Upper lobe of right lung (tissue), 1 donor: ENCODE data around the gene ITPKA. TPM values are rescaled to one million over a fixed set of nuclear protein-coding genes. Genes with fewer than 3 reads are reported as not detected.
A peak's percentile ranks its signal among the peaks of the same experiment; 100 is the strongest.

Source experiments
- ATAC-seq: fragments of 200-7000 bp; cut with Tn5 transposase; one replicate; pipeline ENCODE4 v1.9.1; 2020; ENCODE audit warnings: mild to moderate bottlenecking, moderate library complexity
- DNase-seq: peaks from one replicate; pipeline ENCODE4 v3.0.0-alpha.2; 2020
- H3K27ac ChIP-seq: fragments of 200-600 bp; one replicate; pipeline ENCODE4 v1.8.0; 2022
- H3K27me3 ChIP-seq: fragments of 200-600 bp; one replicate; pipeline ENCODE4 v1.8.0; 2022; ENCODE audit warnings: mild to moderate bottlenecking
- H3K36me3 ChIP-seq: fragments of 200-600 bp; one replicate; pipeline ENCODE4 v1.8.0; 2022
- H3K4me1 ChIP-seq: fragments of 200-600 bp; one replicate; pipeline ENCODE4 v1.8.0; 2022
- H3K4me3 ChIP-seq: fragments of 200-600 bp; one replicate; pipeline ENCODE4 v1.8.0; 2022; ENCODE audit warnings: mild to moderate bottlenecking
- H3K9me3 ChIP-seq: fragments of 200-600 bp; one replicate; pipeline ENCODE4 v1.8.0; 2022
- CTCF ChIP-seq: fragments of 200-600 bp; IDR thresholded peaks from one replicate; pipeline ENCODE4 v1.8.0; 2022; ENCODE audit warnings: antibody characterized with exemption
- intact Hi-C: fragments of 100-400 bp; cut with DNase I; formaldehyde crosslinking; loops from one replicate; pipeline ENCODE4 v1.11.0; 2022
- total RNA-seq: library from RNA; stranded (reverse); fragmentation: NEBNext Ultra II Directional; extraction: Animal tissue kit (Norgen Biotek cat#: 25700); gene quantifications from one replicate; pipeline ENCODE4 v1.2.1, GENCODE V29; 2021
- donor health status: DM: no; HTN: yes; CAD: no; lungs with severe emphysema.

The ITPKA gene
- total RNA-seq, 1 donor from 2014 or later, result 0.67 TPM

DNA sequence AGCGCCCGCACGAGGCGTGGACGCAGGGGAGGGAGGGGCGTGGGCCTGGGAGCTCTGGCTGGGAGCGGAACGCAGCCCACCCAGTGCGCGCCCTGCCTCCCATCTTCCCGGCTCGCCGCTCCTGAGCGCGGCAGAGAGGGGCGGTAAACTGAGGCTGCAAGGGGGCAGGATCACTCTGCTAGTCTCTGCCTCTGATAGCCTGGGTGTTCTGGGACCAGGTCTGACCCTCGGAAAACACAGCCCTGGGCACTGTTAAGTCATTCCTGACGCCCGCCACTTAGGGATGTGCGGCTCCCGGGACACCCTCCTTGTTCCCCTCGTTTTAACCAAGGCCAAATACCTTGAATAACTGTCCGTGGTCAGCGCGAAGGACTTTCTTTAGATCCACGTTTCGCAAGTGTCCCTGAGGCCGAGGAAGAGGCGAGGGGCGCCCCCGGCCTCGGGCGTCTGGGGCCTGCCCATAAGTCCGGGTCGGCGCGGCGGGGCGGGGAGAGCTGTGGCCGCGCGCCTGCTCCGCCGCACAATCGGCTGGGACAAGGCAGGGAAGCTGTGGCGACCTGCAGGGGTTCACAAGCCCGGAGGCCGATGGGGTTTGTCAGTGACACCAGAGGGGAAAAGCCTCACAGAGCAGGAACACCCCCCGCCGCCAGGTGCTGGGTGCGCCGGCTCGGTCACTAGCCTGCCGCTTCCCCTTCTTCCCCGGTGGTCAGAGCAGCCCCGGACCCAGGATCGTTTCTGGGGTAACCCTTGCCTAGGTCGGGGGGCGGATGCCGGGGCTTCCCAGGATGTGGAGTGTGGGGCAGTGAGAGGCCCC lies 1.5 kb downstream of the ITPKA start:
- Histone ChIP-seq H3K36me3 (no peaks in the 10 kb centered on the region), H3K9me3 (no peaks in the 10 kb centered on the region), H3K4me3 (peak overlapping the region; percentile 48), H3K27ac (no peak overlapping the region), H3K27me3 (peaks cover 51% of the 10 kb centered on the region), H3K4me1 (peaks cover 29% of the 10 kb centered on the region)
- ATAC-seq, result no peak
- no peak for TF ChIP-seq CTCF
- intact Hi-C loops, result no loop called here
- DNase-seq, result no peak

- H3K9me3 ChIP-seq, result no peaks in the 10 kb centered on the region
- H3K27ac ChIP-seq, result no peak overlapping the region
- intact Hi-C loops, result no loop called here
- H3K36me3 ChIP-seq, result no peaks in the 10 kb centered on the region
- H3K4me1 ChIP-seq, result peaks cover 29% of the 10 kb centered on the region
- H3K27me3 ChIP-seq, result peaks cover 60% of the 10 kb centered on the region
- DNase-seq (no peak), ATAC-seq (peak; percentile 1)
- H3K4me3 ChIP-seq, result peak overlapping the region; percentile 48
- no peak for TF ChIP-seq CTCF
Observed at GRCh38 chr15:41495736-41496599, 2.3 kb downstream of the ITPKA start.

GRCh38 chr15:41498657-41499056 lies 5.0 kb downstream of the ITPKA start:
- TF ChIP-seq CTCF, result no peak
- Histone ChIP-seq H3K36me3 (no peaks in the 10 kb centered on the region), H3K4me3 (no peak overlapping the region), H3K27me3 (peaks cover 86% of the 10 kb centered on the region), H3K9me3 (no peaks in the 10 kb centered on the region), H3K4me1 (peaks cover 45% of the 10 kb centered on the region), H3K27ac (no peak overlapping the region)
- no peak for ATAC-seq
- DNase-seq, result no peak
- intact Hi-C loops, result no loop called here

DNA sequence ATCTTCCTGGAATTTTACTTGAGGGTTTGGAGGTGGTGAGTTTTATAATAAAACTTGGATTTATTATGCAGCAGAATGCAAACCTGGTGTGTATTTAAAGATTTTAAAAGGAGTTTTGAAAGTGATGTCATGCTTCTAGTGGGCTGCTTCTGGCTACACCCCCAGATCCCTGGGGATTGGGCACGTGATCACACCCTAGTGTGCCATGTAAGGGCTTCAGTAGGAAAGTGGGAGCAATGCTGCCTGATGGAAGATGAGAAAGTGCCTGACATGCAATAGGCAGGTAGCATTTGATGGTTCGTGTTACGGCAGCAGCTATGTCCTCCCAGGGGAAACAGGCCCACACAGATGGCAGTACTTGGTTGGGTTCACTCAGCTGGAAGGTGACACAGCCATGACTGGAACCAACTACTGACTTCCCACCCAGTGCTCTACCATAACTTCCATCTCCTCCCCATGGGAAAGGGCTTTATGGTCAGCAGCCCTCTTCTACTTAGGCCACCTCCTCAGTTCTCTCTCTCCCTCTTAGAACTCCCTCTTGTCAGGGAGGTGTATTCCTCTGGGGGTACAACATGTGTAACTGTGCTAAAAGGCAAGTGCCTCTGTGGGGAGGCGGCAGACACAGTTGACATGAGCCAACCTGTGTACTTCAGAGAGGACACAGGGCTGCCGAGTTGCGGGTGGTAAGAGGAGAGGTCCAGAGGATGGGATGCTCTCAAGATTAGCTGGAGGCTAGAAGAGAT lies 5.6 kb downstream of the ITPKA start:
- peaks cover 42% of the 10 kb centered on the region for H3K4me1 ChIP-seq
- intact Hi-C loops, result no loop called here
- no peak overlapping the region for H3K27ac ChIP-seq
- no peak for DNase-seq
- no peaks in the 10 kb centered on the region for H3K9me3 ChIP-seq
- TF ChIP-seq CTCF, result no peak
- H3K27me3 ChIP-seq, result peaks cover 89% of the 10 kb centered on the region
- no peak for ATAC-seq
- H3K36me3 ChIP-seq, result no peaks in the 10 kb centered on the region
- no peak overlapping the region for H3K4me3 ChIP-seq

GRCh38 chr15:41501191-41501917 lies 7.7 kb downstream of the ITPKA start:
- TF ChIP-seq CTCF, result no peak
- Histone ChIP-seq H3K4me1 (peaks cover 25% of the 10 kb centered on the region), H3K9me3 (no peaks in the 10 kb centered on the region), H3K27me3 (peaks cover 70% of the 10 kb centered on the region), H3K36me3 (no peaks in the 10 kb centered on the region), H3K4me3 (peak overlapping the region; percentile 29), H3K27ac (no peak overlapping the region)
- peak; percentile 71 for DNase-seq
- ATAC-seq, result peak; percentile 30
- intact Hi-C loops, result no loop called here
